Natural killer cell (primary cell): ENCODE results near the gene USP19. TPM values are rescaled to one million over a fixed set of nuclear protein-coding genes. Genes with fewer than 3 reads are reported as not detected.
A peak's percentile ranks its signal among the peaks of the same experiment; 100 is the strongest.

Experiments used
- ATAC-seq, 3 donors: fragments of 150-1000 bp in 2 of 3; fragments of 200-7000 bp in 1 of 3; cut with Tn5 transposase; 1 replicate in 1 of 3; 2 replicates in 2 of 3; pipeline ENCODE4 v1.10.0; 2021; ENCODE audit warnings: mild to moderate bottlenecking in 2 of 3, moderate library complexity in 2 of 3
- DNase-seq, 2 donors: peaks; one replicate each; pipeline versions ENCODE4 v3.0.0 to v3.0.0-alpha.2; 2013 to 2021; ENCODE audit warnings: mixed read lengths in 1 of 2
- H3K27ac ChIP-seq: one replicate; pipeline ENCODE4 v1.5.1; 2013; ENCODE audit warnings: mild to moderate bottlenecking, low read length
- H3K27me3 ChIP-seq: one replicate; pipeline ENCODE4 v1.6.1; 2013; ENCODE audit warnings: low read length; ENCODE audit not compliant: control insufficient read depth, insufficient read depth
- H3K36me3 ChIP-seq: one replicate; pipeline ENCODE4 v1.6.1; 2013; ENCODE audit warnings: low read length; ENCODE audit not compliant: control insufficient read depth, insufficient read depth
- H3K4me1 ChIP-seq: one replicate; pipeline ENCODE4 v1.6.1; 2013; ENCODE audit warnings: low read length; ENCODE audit not compliant: control insufficient read depth, insufficient read depth
- H3K4me3 ChIP-seq: one replicate; pipeline ENCODE4 v1.5.1; 2013; ENCODE audit warnings: low read length
- H3K9me3 ChIP-seq: one replicate; pipeline ENCODE4 v1.6.1; 2013; ENCODE audit warnings: low read length; ENCODE audit not compliant: control insufficient read depth, insufficient read depth
- H3K27ac Mint-ChIP-seq, 2 donors: one replicate each; pipeline ENCODE4 v1.8.0; 2022; ENCODE audit warnings: mild to moderate bottlenecking in 2 of 2, mixed read lengths in 2 of 2, moderate library complexity in 1 of 2
- H3K27me3 Mint-ChIP-seq, 2 donors: one replicate each; pipeline ENCODE4 v1.8.0; 2022; ENCODE audit warnings: low read depth in 2 of 2, mixed read lengths in 2 of 2
- H3K36me3 Mint-ChIP-seq: one replicate; pipeline ENCODE4 v1.8.0; 2022; ENCODE audit warnings: mixed read lengths
- H3K4me1 Mint-ChIP-seq, 2 donors: one replicate each; pipeline ENCODE4 v1.8.0; 2022; ENCODE audit warnings: mixed read lengths in 2 of 2
- H3K4me3 Mint-ChIP-seq: one replicate; pipeline ENCODE4 v1.8.0; 2022; ENCODE audit warnings: mild to moderate bottlenecking, moderate library complexity, mixed read lengths
- H3K9me3 Mint-ChIP-seq, 2 donors: one replicate each; pipeline ENCODE4 v1.8.0; 2022; ENCODE audit warnings: mixed read lengths in 2 of 2
- WGBS: methylation state at CpG from one replicate; pipeline ENCODE4 v1.1.7; 2013; ENCODE audit warnings: missing lambda C conversion rate; ENCODE audit not compliant: insufficient coverage; 5-methylcytosine and 5-hydroxymethylcytosine counted together
- intact Hi-C: fragments of 100-400 bp; cut with micrococcal nuclease; formaldehyde crosslinking; loops from one replicate; pipeline ENCODE4 v1.14.2; 2022
- total RNA-seq, 4 donors: library from RNA; stranded (reverse); fragments of 120-200 nt in 1 of 4; gene quantifications; one replicate each; pipeline versions ENCODE4 v1.2.3 to v1.2.4, GENCODE V29; 2013 to 2022
- TF ChIP-seq, protein P1 (sequence below): fragments of 200-600 bp; IDR thresholded peaks from one replicate; pipeline ENCODE4 v1.8.0; 2022; ENCODE audit warnings: antibody characterized with exemption

Gene USP19
- total RNA-seq, 3 donors from 2014 or later (not counting 1 experiment from before 2014, with no cell fraction given), result 68.6 to 71.5 (median 68.6) TPM

DNA sequence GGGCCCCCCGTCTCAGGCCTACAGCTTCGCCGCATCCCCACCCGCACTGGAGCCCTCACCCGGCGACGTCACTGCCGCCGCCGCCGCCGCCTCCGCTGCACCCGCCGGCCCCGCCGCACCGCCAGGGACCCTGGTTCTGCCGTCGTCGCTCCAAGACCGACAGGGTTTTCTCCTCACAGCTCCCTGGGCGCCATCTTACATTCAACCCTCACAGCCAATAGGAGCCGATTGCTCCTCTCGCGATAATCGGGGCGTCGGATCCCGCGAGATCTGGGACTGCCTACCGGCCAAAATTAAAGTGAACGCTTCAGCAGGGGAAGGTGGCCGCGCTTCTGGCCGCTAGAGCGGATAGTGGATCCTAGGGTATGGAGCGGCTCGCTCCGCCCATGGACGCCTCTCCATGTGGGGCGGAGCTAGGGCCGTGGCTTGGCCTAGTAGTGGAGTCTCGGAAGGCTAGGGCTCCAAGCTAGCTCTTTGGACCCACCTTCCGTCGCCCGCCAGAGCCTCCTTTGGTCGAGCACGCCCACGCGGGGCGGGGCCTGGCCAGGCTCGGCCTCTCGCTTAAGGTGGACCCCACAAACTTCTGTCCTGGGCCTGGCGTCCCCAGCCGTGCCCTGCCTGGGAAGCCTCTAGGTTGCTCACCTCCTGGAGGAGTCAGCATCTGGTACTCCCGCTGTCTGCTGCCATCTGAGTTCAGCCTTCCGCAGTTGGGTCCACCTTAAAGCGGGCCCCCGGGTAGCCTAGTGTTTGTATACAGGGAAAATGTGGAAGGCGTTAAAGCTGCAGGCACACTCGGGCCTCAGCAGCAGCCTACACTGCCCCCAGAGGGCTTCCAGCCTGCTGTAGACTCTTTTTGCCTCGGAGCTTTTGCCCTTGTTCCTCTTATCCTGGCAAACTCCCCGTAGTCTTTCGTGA lies 26.5 kb downstream of the USP19 start, which contains the start of gene QRICH1:
QRICH1 (minus strand) TSS at position 219 of the 915 bp plus-strand sequence. CDS start 17,054 bp downstream, outside the sequence.
- peak within 1 kb of the TSS; percentile 84 for H3K4me3 ChIP-seq
- intact Hi-C loops, result loop anchor here (1.0 to 5.0 kb wide), 9 partner anchors 10 to 578 kb away; partner anchors contain the start of genes APEH, CCDC71, NCKIPSD and NDUFAF3
- H3K4me1 ChIP-seq, result peaks cover 30% of the 10 kb centered on the region
- under 1% methylated on average over 65 of the region's 65 CpGs for WGBS
- peak within 1 kb of the TSS; percentile 79 for H3K27ac ChIP-seq
- H3K9me3 ChIP-seq, result no peaks in the 10 kb centered on the region
- peaks cover 16% of the 10 kb centered on the region for H3K36me3 ChIP-seq
- H3K4me1 Mint-ChIP-seq, result peaks cover 31 to 44% of the 10 kb centered on the region in 2 donors
- no peaks in the 10 kb centered on the region for H3K9me3 Mint-ChIP-seq
- H3K27me3 Mint-ChIP-seq, result no peaks in the 10 kb centered on the region
- H3K36me3 Mint-ChIP-seq, result no peaks in the 10 kb centered on the region
- peak within 1 kb of the TSS; percentile 92 for H3K4me3 Mint-ChIP-seq
- ATAC-seq (peak; percentile 79 to 89 (median 81)), DNase-seq (peak; percentile 95 to 97)
- H3K27me3 ChIP-seq, result no peaks in the 10 kb centered on the region
- H3K27ac Mint-ChIP-seq, result peak within 1 kb of the TSS; percentile 95 to 96
- TF ChIP-seq, protein P1, sequence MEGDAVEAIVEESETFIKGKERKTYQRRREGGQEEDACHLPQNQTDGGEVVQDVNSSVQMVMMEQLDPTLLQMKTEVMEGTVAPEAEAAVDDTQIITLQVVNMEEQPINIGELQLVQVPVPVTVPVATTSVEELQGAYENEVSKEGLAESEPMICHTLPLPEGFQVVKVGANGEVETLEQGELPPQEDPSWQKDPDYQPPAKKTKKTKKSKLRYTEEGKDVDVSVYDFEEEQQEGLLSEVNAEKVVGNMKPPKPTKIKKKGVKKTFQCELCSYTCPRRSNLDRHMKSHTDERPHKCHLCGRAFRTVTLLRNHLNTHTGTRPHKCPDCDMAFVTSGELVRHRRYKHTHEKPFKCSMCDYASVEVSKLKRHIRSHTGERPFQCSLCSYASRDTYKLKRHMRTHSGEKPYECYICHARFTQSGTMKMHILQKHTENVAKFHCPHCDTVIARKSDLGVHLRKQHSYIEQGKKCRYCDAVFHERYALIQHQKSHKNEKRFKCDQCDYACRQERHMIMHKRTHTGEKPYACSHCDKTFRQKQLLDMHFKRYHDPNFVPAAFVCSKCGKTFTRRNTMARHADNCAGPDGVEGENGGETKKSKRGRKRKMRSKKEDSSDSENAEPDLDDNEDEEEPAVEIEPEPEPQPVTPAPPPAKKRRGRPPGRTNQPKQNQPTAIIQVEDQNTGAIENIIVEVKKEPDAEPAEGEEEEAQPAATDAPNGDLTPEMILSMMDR, result peak; percentile 57

DNA sequence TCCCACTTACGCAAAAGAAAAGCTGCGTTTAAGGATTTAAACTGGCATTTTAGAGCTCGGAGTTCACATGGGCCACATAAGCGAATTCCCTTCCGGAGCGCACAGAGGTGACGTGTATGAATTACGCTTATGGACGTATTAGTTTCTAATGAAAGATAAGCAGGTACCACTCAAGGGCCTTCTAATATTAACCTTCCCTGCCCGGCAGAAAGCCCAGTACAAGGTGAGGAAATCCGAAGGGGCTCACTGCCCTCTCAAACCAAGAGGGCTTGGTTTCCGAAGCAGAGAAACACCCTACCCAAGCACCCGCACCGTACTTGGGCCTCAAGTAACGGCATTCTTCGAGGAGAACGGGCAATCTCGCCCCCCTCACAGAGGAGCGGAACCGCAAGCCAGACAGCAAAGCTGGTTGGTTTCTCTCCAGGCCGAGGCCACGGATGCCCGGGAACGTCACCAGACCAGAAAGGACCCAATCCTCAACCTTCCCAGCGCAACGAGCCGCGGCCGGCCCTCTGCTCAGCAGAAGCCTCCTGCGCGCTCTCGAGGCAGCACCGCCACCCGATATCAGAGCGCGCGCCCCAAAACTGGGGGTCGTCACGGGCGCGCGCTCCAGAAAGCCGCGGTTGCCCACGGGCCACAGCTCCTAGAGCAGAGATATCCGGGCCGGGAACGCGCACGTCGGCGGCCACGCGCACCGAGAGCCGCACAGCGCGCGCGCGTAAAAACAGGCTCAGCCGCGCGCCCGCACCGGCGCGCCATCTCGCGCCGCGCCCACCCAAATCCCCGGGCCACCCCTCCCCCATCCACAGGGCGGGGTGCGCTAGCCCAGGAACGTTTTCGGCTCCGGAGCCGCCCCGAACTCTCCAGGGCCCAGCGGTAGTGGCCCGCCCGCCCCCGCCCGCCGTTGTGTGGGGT lies 27.4 kb downstream of the USP19 start:
- peaks cover 34 to 49% of the 10 kb centered on the region in 2 donors for H3K4me1 Mint-ChIP-seq
- H3K36me3 Mint-ChIP-seq, result no peaks in the 10 kb centered on the region
- no peaks in the 10 kb centered on the region for H3K9me3 Mint-ChIP-seq
- TF ChIP-seq, protein P1, result no peak
- ATAC-seq (peak; percentile 39 to 63 (median 43)), DNase-seq (peak; percentile 87 to 91)
- H3K27ac Mint-ChIP-seq, result peak overlapping the region; percentile 95 to 96
- intact Hi-C loops, result loop anchor here (5.0 kb wide), 4 partner anchors 74 to 579 kb away; partner anchors contain the start of genes APEH, CCDC71, NCKIPSD and WDR6
- Histone ChIP-seq H3K27me3 (no peaks in the 10 kb centered on the region), H3K27ac (peak overlapping the region; percentile 79), H3K9me3 (no peaks in the 10 kb centered on the region), H3K36me3 (peaks cover 8% of the 10 kb centered on the region), H3K4me3 (peak overlapping the region; percentile 84), H3K4me1 (peaks cover 36% of the 10 kb centered on the region)
- H3K27me3 Mint-ChIP-seq, result no peaks in the 10 kb centered on the region
- WGBS, result under 1% methylated on average over 84 of the region's 86 CpGs
- peak overlapping the region; percentile 92 for H3K4me3 Mint-ChIP-seq

DNA sequence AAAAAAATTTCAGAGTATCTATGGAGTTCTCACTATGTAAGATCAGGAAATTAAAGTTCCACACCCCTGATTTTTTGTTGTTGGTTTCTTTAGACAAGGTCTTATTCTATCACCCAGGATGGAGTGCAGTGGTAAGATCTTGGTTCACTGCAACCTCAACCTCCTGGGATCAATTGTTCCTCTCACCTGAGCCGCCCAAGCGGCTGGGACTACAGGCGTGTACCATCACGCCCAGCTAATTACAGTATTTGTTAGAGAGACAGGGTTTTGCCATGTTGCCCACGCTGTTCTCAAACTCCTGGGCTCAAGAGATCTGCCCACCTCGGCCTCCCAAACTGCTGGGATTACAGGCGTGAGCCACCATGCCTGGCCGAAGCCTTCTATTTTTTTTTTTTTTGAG lies 39.2 kb downstream of the USP19 start:
- Histone ChIP-seq H3K4me1 (no peaks in the 10 kb centered on the region), H3K27ac (no peak overlapping the region), H3K27me3 (no peaks in the 10 kb centered on the region), H3K36me3 (peaks cover 18% of the 10 kb centered on the region), H3K9me3 (no peaks in the 10 kb centered on the region), H3K4me3 (no peak overlapping the region)
- Mint-ChIP-seq H3K4me3 (no peak overlapping the region), H3K36me3 (no peaks in the 10 kb centered on the region), H3K9me3 (no peaks in the 10 kb centered on the region), H3K27me3 (no peaks in the 10 kb centered on the region), H3K27ac (no peak overlapping the region), H3K4me1 (peaks cover 10 to 16% of the 10 kb centered on the region in 2 donors)
- 91% methylated on average over 8 of the region's 8 CpGs for WGBS
- TF ChIP-seq, protein P1, result no peak
- ATAC-seq (peak in 1 of 3 donors; percentile 12), DNase-seq (no peak)
- intact Hi-C loops, result no loop called here
